MCF 10A (cell line): Measurements from ENCODE around the gene KLHL40. TPM values are rescaled to one million over a fixed set of nuclear protein-coding genes. Genes with fewer than 3 reads are reported as not detected.

ENCODE experiments used
- BruUV-seq: library from RNA; stranded (reverse); fragments of 400-500 nt; replicated peaks from 2 replicates; lab custom pipeline; 2021; lab: Mats Ljungman, UMichigan
- CTCF ChIA-PET: fragments of 300-600 bp; sonication (Branson Sonifier 250); formaldehyde crosslinking; extraction: SDS; loops from one replicate; lab custom pipeline; 2021; ENCODE audit warnings: antibody characterized with exemption, inconsistent platforms; lab: Yijun Ruan, JAX
- POLR2A ChIA-PET: fragments of 300-600, 350-650 bp; sonication (Branson Sonifier 250); formaldehyde crosslinking; extraction: SDS; loops from one replicate; lab custom pipeline; 2020; ENCODE audit warnings: antibody characterized with exemption, inconsistent platforms; lab: Yijun Ruan, JAX
- DNase-seq: peaks from one replicate; pipeline ENCODE4 v3.0.0-alpha.2; 2018; ENCODE audit not compliant: unreplicated experiment
- H3K27ac Mint-ChIP-seq: one replicate; pipeline ENCODE4 v1.8.0; 2022; ENCODE audit warnings: mild to moderate bottlenecking, low read depth, mixed read lengths; ENCODE audit not compliant: unreplicated experiment
- H3K27me3 Mint-ChIP-seq: one replicate; pipeline ENCODE4 v1.8.0; 2022; ENCODE audit warnings: mixed read lengths; ENCODE audit not compliant: insufficient read depth, unreplicated experiment
- H3K36me3 Mint-ChIP-seq: one replicate; pipeline ENCODE4 v1.8.0; 2022; ENCODE audit warnings: mild to moderate bottlenecking, moderate library complexity, mixed read lengths; ENCODE audit not compliant: insufficient read depth, unreplicated experiment
- H3K4me1 Mint-ChIP-seq: one replicate; pipeline ENCODE4 v1.8.0; 2022; ENCODE audit warnings: mixed read lengths; ENCODE audit not compliant: insufficient read depth, unreplicated experiment
- H3K4me3 Mint-ChIP-seq: one replicate; pipeline ENCODE4 v1.8.0; 2022; ENCODE audit warnings: mild to moderate bottlenecking, moderate library complexity, mixed read lengths; ENCODE audit not compliant: unreplicated experiment
- H3K9me3 Mint-ChIP-seq: one replicate; pipeline ENCODE4 v1.8.0; 2022; ENCODE audit warnings: mixed read lengths; ENCODE audit not compliant: unreplicated experiment
- CTCF ChIP-seq: fragments of 200-600 bp; IDR thresholded peaks from one replicate; pipeline ENCODE4 v1.8.0; 2022; ENCODE audit warnings: antibody characterized with exemption, mild to moderate bottlenecking; ENCODE audit not compliant: unreplicated experiment
- intact Hi-C: fragments of 100-400 bp; cut with micrococcal nuclease; formaldehyde crosslinking; loops from 2 replicates; pipeline ENCODE4 v1.14.1; 2022
- total RNA-seq: library from RNA; stranded (reverse); gene quantifications from 2 replicates; pipeline ENCODE4 v1.2.3, GENCODE V29; 2022

KLHL40 gene
- total RNA-seq, 1 experiment from 2014 or later: not detected

GRCh38 chr3:42656680-42657610, 28.4 kb upstream of the KLHL40 start:
- no peaks in the 10 kb centered on the region for H3K9me3 Mint-ChIP-seq
- POLR2A ChIA-PET: no interaction called here
- no peak for DNase-seq
- BruUV-seq: no TSS peak
- peaks cover 36% of the 10 kb centered on the region for H3K4me1 Mint-ChIP-seq
- H3K36me3 Mint-ChIP-seq: peaks cover 30% of the 10 kb centered on the region
- H3K27ac Mint-ChIP-seq: no peak overlapping the region
- CTCF ChIA-PET: interaction anchor here (0.7 kb wide), 1 partner anchor 88 kb away, joined by 3 read pairs; no protein-coding TSS in a partner anchor
- H3K27me3 Mint-ChIP-seq: no peaks in the 10 kb centered on the region
- intact Hi-C loops: no loop called here
- peak overlapping the region; percentile 90 for H3K4me3 Mint-ChIP-seq
- TF ChIP-seq CTCF: no peak

- no TSS peak for BruUV-seq
- intact Hi-C loops: no loop called here
- H3K27ac Mint-ChIP-seq: no peak overlapping the region
Measured at GRCh38 chr3:42657675-42658074, 27.7 kb upstream of the KLHL40 start.

GRCh38 chr3:42658091-42658770, 27.1 kb upstream of the KLHL40 start:
- intact Hi-C loops: no loop called here
- no TSS peak for BruUV-seq
- DNase-seq: no peak
- CTCF ChIA-PET: interaction anchor here (0.6 kb wide), 1 partner anchor 106 kb away, joined by 3 read pairs; no protein-coding TSS in a partner anchor
- no peak overlapping the region for H3K4me3 Mint-ChIP-seq
- peaks cover 30% of the 10 kb centered on the region for H3K36me3 Mint-ChIP-seq
- no peaks in the 10 kb centered on the region for H3K27me3 Mint-ChIP-seq
- no peaks in the 10 kb centered on the region for H3K9me3 Mint-ChIP-seq
- no peak overlapping the region for H3K27ac Mint-ChIP-seq
- TF ChIP-seq CTCF: no peak
- H3K4me1 Mint-ChIP-seq: peaks cover 23% of the 10 kb centered on the region
- POLR2A ChIA-PET: no interaction called here

More at GRCh38 chr3:42657675-42658074, 27.7 kb upstream of the KLHL40 start:
- TF ChIP-seq CTCF: no peak
- Mint-ChIP-seq H3K4me3 (no peak overlapping the region), H3K27me3 (no peaks in the 10 kb centered on the region), H3K9me3 (no peaks in the 10 kb centered on the region), H3K36me3 (peaks cover 30% of the 10 kb centered on the region), H3K4me1 (peaks cover 28% of the 10 kb centered on the region)
- no peak for DNase-seq
- CTCF ChIA-PET: no interaction called here
- POLR2A ChIA-PET: no interaction called here
